K562 (cell line): ENCODE data around the gene HMG20B. TPM values are rescaled to one million over a fixed set of nuclear protein-coding genes. Genes with fewer than 3 reads are reported as not detected.

Experiments
- CHD7 ChIP-seq: fragments of 200-600 bp; sonication (generic); IDR thresholded peaks from one replicate; pipeline ENCODE4 v1.6.1; 2012; ENCODE audit warnings: mild to moderate bottlenecking, low read depth, low read length, inconsistent platforms
- RBFOX2 ChIP-seq: fragments of 200-400 bp; formaldehyde crosslinking; IDR thresholded peaks from 2 replicates; pipeline ENCODE4 v1.6.1; 2017; ENCODE audit warnings: low read depth, mild to moderate bottlenecking, low read length, moderate library complexity
- polyA plus RNA-seq, 8 experiments: library from polyadenylated mRNA; depleted of rRNA in 4 of 8; stranded (reverse) in 5 of 8; unstranded in 3 of 8; fragments of >200 nt; fragmentation: Nextera tagmentation in 2 of 8; fragmentation: Illumina TruSeq in 1 of 8; extraction: Ambion mirVana in 2 of 8; extraction: Trizol in 1 of 8; gene quantifications; 2 replicates each; pipeline versions ENCODE4 v1.2.1 to v1.2.3, GENCODE V29; 2011 to 2014; ENCODE audit warnings: inconsistent platforms in 1 of 8, missing spikeins in 1 of 8
- total RNA-seq, 7 experiments: library from RNA; depleted of rRNA in 6 of 7; stranded (reverse); fragments of >200 nt in 6 of 7; fragmentation: Illumina TruSeq in 2 of 7; extraction: Trizol in 2 of 7; gene quantifications; 2 replicates each; pipeline versions ENCODE4 v1.2.1 to v1.2.3, GENCODE V29; 2011 to 2021; ENCODE audit warnings: low replicate concordance in 1 of 7

HMG20B gene
- total and polyA plus RNA-seq, 9 of the 15 experiments (the other 6 are each of a cell fraction or from before 2014, with no cell fraction given) = 0.35 to 172 (median 38.6) TPM

- no peak for TF ChIP-seq CHD7
- TF ChIP-seq RBFOX2 = 0 out of 2 replicates have a peak, but pooled peaks have one; percentile 13
Measured at GRCh38 chr19:3555653-3556422, 16.9 kb upstream of the HMG20B start (continued).
